ENCODE measurements around the gene ACTR3.
"Not testable (repeated sequence)": the region's sequence is repeated elsewhere in the genome, so short reads cannot be mapped to it uniquely, and the experiment has no call there.

- TF ChIP-seq POLR2AphosphoS5 (IDR thresholded peaks at IDR 0.05; ENCODE audit: low read depth); SPI1 (IDR thresholded peaks at IDR 0.05; ENCODE audit: borderline replicate concordance, low read depth); GABPA (IDR thresholded peaks at IDR 0.05; ENCODE audit: low read depth): not testable (repeated sequence)
- TF ChIP-seq, protein P1, sequence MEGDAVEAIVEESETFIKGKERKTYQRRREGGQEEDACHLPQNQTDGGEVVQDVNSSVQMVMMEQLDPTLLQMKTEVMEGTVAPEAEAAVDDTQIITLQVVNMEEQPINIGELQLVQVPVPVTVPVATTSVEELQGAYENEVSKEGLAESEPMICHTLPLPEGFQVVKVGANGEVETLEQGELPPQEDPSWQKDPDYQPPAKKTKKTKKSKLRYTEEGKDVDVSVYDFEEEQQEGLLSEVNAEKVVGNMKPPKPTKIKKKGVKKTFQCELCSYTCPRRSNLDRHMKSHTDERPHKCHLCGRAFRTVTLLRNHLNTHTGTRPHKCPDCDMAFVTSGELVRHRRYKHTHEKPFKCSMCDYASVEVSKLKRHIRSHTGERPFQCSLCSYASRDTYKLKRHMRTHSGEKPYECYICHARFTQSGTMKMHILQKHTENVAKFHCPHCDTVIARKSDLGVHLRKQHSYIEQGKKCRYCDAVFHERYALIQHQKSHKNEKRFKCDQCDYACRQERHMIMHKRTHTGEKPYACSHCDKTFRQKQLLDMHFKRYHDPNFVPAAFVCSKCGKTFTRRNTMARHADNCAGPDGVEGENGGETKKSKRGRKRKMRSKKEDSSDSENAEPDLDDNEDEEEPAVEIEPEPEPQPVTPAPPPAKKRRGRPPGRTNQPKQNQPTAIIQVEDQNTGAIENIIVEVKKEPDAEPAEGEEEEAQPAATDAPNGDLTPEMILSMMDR (IDR thresholded peaks at IDR 0.05; ENCODE audit: insufficient read depth, low read length) = not testable (repeated sequence)
- TF ChIP-seq, protein P2, sequence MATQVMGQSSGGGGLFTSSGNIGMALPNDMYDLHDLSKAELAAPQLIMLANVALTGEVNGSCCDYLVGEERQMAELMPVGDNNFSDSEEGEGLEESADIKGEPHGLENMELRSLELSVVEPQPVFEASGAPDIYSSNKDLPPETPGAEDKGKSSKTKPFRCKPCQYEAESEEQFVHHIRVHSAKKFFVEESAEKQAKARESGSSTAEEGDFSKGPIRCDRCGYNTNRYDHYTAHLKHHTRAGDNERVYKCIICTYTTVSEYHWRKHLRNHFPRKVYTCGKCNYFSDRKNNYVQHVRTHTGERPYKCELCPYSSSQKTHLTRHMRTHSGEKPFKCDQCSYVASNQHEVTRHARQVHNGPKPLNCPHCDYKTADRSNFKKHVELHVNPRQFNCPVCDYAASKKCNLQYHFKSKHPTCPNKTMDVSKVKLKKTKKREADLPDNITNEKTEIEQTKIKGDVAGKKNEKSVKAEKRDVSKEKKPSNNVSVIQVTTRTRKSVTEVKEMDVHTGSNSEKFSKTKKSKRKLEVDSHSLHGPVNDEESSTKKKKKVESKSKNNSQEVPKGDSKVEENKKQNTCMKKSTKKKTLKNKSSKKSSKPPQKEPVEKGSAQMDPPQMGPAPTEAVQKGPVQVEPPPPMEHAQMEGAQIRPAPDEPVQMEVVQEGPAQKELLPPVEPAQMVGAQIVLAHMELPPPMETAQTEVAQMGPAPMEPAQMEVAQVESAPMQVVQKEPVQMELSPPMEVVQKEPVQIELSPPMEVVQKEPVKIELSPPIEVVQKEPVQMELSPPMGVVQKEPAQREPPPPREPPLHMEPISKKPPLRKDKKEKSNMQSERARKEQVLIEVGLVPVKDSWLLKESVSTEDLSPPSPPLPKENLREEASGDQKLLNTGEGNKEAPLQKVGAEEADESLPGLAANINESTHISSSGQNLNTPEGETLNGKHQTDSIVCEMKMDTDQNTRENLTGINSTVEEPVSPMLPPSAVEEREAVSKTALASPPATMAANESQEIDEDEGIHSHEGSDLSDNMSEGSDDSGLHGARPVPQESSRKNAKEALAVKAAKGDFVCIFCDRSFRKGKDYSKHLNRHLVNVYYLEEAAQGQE (IDR thresholded peaks at IDR 0.05; ENCODE audit: insufficient replicate concordance, low read depth) = not testable (repeated sequence)
These were observed 46.2 kb upstream of the ACTR3 start for GRCh38 chr2:113843737-113844050.

Measured in HL-60 (cell line).